Measurements from ENCODE around the gene ALKBH1.
"Not testable (repeated sequence)": the region's sequence is repeated elsewhere in the genome, so short reads cannot be mapped to it uniquely, and the experiment has no call there.

Gene ALKBH1

DNA sequence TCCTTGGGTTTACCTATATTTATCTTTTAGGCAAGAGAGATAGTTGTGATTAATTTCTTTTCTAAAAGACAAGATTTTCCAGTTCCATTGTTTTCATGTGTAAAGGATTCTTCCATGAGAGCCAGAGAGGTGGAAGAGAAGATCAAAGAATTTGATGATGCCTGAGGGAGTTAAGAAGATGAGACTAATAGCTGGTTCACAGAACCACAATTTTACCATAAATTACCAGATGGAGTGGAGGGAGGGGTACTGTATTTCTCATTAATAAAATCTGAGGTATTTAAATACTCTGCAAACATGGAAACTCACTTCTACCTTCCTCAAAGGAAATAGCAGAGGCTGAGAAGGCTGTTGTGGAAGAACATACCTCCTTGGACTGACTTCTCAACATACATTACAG, 34.6 kb downstream of the ALKBH1 start:
- no peak for DNase-seq

DNA sequence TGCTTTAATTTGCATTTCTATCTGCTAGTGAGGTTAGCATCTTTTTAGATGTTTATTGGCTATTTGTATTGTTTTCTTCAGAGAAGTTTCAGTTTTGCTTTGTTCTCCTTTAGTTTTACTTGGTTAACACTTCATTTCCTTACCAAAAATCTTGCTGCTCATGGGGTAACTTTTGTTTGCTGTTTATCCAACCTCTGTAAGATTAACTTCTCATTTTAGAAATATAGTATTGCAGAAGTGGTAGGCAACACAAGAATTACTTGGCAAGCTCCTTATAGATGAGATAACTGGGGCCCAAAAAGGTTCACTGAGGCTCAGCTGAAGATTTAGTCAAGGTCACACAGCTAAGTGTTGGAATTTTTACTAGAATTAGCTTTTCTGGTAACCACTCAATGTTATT, 40.5 kb downstream of the ALKBH1 start:
- DNase-seq: no peak

- no peak for DNase-seq
These were observed 44.5 kb downstream of the ALKBH1 start for GRCh38 chr14:77663293-77663692.

DNA sequence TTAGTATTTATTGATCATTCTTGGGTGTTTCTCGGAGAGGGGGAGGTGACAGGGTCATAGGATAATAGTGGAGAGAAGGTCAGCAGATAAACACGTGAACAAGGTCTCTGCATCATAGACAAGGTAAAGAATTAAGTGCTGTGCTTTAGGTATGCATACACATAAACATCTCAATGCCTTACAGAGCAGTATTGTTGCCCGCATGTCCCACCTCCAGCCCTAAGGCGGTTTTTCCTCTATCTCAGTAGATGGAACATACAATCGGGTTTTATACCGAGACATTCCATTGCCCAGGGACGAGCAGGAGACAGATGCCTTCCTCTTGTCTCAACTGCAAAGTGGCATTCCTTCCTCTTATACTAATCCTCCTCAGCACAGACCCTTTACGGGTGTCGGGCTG, 46.3 kb downstream of the ALKBH1 start:
- not testable (repeated sequence) for DNase-seq

GRCh38 chr14:77660754-77661153, 47.1 kb downstream of the ALKBH1 start:
- DNase-seq: no peak

DNA sequence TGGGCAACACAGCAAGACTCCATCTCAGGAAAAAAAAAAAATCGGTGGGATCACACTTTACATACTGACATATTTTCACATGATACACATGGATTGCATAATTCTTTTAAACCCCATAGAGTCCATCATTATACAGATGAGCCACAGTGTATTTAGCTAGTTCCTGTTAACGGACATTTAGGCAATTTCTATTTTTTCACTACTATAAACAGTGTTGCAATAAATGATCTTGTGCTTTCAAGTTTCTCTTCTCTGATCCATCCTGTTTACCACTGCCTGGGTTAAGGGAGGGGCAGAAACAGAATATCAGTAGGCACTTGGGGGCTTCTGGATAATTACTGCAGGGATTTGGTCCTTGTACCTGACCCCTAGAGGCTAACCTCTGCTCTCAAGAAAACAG, 48.0 kb downstream of the ALKBH1 start:
- no peak for DNase-seq

GRCh38 chr14:77657280-77657679, 50.5 kb downstream of the ALKBH1 start:
- DNase-seq: no peak

DNA sequence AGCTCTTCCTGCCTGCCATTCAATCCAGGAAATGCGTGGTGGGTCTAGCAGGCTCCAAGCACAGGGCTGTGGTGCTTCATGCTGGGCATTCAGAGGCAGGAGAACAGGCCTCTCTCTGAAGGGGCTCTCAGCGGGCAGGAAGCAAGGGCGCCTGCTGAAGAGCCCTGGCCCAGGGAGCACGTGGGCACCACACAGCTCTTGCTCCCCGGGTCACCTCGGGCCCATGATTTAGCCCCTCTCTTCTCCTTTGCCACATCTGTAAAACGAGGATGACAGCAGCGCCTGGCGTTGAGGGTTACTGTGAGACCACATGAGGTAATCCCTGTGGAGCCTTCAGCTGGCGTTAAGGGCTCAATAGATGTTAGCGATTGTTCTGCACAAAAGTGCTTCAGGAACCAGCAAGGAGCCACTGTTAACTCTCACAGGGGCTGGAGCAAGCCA, 53.8 kb downstream of the ALKBH1 start:
- no peak for DNase-seq

- DNase-seq: no peak
These were observed 58.5 kb downstream of the ALKBH1 start for GRCh38 chr14:77649326-77649725.

- DNase-seq: no peak
These were observed 59.2 kb downstream of the ALKBH1 start for GRCh38 chr14:77648520-77649200.

DNA sequence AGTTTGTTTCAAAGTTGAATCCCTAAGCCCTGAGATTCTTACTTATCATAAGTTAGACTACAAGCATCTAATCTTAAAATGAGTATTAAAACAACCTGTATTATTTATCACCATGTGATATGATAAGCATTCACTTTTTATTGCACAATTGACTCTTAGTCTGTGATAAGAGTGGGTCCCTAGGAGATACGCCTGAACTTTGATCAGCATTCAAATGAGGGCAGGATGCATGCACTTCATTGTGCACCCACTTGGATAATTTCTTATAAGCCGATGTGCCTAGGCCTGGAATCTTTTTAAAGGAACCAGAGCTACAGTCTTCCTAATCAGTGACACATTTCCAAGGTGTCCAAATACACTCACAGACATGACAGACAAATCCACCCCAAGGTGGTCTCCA, 60.0 kb downstream of the ALKBH1 start:
- DNase-seq: no peak

- DNase-seq: no peak
These were observed 60.9 kb downstream of the ALKBH1 start for GRCh38 chr14:77646907-77647306.

GRCh38 chr14:77645520-77646230, 62.1 kb downstream of the ALKBH1 start:
- DNase-seq: no peak

DNA sequence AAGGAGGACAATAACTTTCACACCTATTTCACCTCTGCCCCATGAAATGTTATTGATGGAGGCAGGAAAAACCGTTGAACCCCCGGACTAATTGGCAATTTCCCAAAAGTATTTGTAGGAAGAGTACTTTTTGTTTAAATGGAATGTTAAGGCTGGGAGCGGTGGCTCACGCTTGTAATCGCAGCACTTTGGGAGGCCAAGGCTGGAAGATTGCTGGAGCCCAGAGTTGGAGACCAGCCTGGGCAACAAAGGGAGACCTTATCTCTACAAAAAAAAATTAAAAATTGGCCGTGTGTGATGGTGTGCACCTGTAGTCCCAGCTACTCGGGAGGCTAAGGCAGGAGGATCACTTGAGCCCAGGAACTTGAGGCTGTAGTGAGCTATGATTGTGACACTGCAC, 65.4 kb downstream of the ALKBH1 start:
- DNase-seq: no peak

DNA sequence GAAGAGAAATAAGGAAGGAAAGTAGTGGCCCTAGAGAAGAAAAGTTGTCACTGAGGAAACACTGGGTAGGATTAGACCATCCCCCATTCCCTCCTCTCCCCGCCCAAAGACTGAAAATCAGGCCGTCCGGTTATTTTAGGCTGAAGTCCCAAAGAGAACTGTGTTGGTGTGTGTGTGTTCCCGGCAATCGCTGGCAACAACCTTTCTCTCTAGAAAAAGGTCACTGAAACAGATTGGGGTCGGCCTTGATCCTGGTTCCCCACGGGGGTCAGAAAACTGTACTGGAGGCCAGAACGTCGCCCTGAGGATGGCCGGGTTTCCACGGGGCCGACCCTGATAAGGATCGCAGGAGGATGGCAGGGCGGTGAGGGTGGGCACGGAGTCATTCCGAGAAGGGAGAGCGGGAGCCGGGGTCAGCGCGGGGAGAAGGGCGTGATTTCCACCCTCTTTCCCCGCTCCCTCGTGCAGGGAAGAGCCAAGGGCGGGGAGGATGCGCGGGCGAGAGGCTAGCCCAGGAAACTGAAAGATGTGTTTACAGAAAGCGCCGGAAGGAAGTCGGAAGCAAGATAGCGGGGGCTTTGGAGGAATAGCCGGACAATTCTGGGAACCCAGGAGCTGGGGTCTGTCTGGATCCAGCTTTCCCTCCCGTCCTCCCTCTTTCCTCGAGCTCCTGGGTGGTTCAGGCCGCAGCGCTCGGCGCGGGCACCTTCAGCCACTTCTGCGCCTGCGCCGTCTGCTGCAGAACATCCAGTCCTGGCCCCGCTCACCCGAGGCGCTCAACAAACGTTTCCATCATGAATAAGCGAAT, 66.1 kb downstream of the ALKBH1 start:
- peak; percentile 57 for DNase-seq

DNA sequence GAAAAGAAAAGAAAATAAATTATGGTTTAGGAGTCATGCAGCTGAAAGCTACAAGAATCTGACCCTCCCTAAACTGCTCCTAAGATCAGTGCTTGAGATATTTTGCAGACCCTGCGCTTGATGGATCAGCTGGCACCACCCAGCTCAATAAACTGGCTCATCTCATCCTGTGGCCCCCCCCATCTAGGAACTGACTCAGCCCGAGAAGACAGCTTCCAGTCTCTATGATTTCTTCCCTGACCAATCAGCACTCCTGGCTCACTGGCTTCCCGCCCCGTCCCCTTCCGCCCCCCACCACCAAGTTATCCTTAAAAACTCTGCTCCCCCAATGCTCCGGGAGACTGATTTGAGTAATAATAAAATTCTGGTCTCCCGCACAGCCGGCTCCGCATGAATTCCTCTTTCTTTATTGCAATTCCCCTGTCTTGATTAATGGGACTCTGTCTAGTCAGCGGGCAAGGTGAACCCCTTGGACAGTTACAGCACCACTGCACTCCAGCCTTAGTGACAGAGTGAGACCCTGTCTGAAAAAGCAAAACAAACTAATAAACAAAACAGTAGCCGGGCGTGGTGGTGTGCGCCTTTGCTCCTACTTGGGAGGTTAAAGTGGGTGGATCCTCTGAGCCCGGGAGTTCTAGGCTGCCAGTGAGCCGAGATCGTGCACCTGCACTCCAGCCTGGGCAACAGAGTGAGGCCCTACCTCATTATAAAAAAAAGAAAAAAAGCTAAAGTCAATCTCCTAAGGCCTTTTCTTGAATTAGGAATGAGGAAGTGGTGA, 66.9 kb downstream of the ALKBH1 start:
- no peak for DNase-seq

- DNase-seq: no peak
These were observed 69.1 kb downstream of the ALKBH1 start for GRCh38 chr14:77638771-77639171.

DNA sequence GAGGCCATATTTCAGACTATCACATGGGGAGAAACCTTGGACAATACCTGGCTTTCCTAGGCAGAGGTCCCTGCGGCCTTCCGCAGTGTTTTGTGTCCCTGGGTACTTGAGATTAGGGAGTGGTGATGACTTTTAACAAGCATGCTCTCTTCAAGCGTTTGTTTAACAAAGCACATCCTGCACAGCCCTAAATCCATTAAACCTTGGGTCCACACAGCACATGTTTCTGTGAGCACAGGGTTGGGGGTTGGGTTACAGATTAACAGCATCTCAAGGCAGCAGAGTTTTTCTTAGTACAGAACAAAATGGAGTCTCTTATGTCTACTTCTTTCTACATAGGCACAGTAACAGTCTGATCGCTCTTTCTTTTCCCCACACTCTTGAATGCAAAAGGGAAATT, 72.0 kb downstream of the ALKBH1 start:
- DNase-seq: not testable (repeated sequence)

GRCh38 chr14:77635466-77635865, 72.4 kb downstream of the ALKBH1 start:
- DNase-seq: not testable (repeated sequence)

GRCh38 chr14:77630111-77630510, 77.7 kb downstream of the ALKBH1 start:
- no peak for DNase-seq

DNA sequence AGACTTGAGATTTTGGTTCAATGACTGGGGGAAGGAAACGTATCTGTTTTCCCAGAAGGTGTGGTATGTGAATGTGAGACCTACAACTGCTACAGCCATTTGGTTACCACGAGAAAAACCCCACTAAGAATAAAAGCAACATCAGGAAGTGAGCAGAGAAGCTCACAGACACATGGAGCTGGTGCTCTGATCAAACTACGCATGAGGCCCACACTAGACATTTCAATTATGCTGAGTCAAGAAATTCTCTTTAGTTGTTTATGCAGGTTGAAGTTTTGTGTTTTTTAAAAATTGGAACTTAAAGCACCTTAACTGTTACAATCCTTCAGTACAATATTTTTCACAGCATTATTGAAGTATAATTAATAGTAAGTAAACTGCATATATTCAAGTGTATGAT, 82.5 kb downstream of the ALKBH1 start:
- DNase-seq: no peak

DNA sequence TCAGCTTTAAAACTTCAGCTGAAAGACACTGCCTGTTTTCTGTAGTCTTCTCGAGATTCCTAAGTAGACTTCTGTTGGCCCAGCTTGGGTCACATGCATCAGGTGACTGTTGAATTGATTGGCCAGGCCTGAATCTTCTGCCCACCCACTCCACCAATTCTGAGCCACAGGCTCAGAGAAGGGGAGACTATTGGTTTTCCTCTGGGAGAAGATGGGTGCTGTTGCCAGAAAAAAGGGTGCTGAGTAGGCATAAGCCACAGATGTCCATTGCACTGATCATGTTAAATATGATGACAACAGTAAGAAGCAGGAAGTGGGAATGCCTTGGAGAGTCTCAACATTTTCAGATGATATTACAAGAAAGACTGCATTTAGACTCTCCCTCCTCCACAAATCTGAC, 84.6 kb downstream of the ALKBH1 start:
- DNase-seq: no peak
